HCT116 (cell line): ENCODE measurements around the gene PTGER4. TPM values are rescaled to one million over a fixed set of nuclear protein-coding genes. Genes with fewer than 3 reads are reported as not detected.
A peak's percentile ranks its signal among the peaks of the same experiment; 100 is the strongest.

ENCODE experiments used
- CBX3 ChIP-seq: IDR thresholded peaks from 2 replicates; pipeline ENCODE4 v1.6.1; 2012; ENCODE audit warnings: low read depth
- EZH2 ChIP-seq: fragments of 200-600 bp; sonication (generic); IDR thresholded peaks from 2 replicates; pipeline ENCODE4 v1.6.1; 2017; ENCODE audit warnings: antibody characterized with exemption, mixed run types
- FOSL1 ChIP-seq: IDR thresholded peaks from 2 replicates; pipeline ENCODE4 v1.6.1; 2012; ENCODE audit warnings: low read depth
- POLR2A ChIP-seq: IDR thresholded peaks from 2 replicates; pipeline ENCODE4 v1.7.0; 2011; ENCODE audit warnings: borderline replicate concordance; ENCODE audit not compliant: insufficient read depth, insufficient read length; ENCODE audit errors: extremely low read depth
- SIN3A ChIP-seq: IDR thresholded peaks from 2 replicates; pipeline ENCODE4 v1.6.1; 2012; ENCODE audit warnings: low read depth
- SP1 ChIP-seq: IDR thresholded peaks from 2 replicates; pipeline ENCODE4 v1.6.1; 2012; ENCODE audit warnings: low read depth
- SRF ChIP-seq: IDR thresholded peaks from 2 replicates; pipeline ENCODE4 v1.6.1; 2012; ENCODE audit warnings: low read depth
- YY1 ChIP-seq: IDR thresholded peaks from 2 replicates; pipeline ENCODE4 v1.6.1; 2011; ENCODE audit warnings: low read length, low read depth, moderate library complexity, mild to moderate bottlenecking; ENCODE audit not compliant: insufficient replicate concordance; ENCODE audit errors: extremely low read depth
- ZNF274 ChIP-seq: fragments of 200-500 bp; sonication (Bioruptor generic); IDR thresholded peaks from 2 replicates; pipeline ENCODE4 v1.6.1; 2014; ENCODE audit warnings: mild to moderate bottlenecking, low read depth, low read length, inconsistent platforms
- total RNA-seq: library from RNA; stranded (reverse); gene quantifications from one replicate; pipeline ENCODE4 v1.2.1, GENCODE V29; 2021; ENCODE audit not compliant: unreplicated experiment
- TF ChIP-seq, protein P1 (sequence below), 3 experiments: fragments of 200-600 bp in 1 of 3; sonication (generic) in 1 of 3; IDR thresholded peaks in 2 of 3; conservative IDR thresholded peaks in 1 of 3; 2 replicates each; pipeline ENCODE4 v1.5.1; 2012 to 2017; ENCODE audit warnings: low read depth in 2 of 3, low read length in 2 of 3, antibody characterized with exemption in 1 of 3, borderline replicate concordance in 1 of 3, control low read depth in 1 of 3, mild to moderate bottlenecking in 1 of 3, mixed read lengths in 1 of 3, mixed run types in 1 of 3, moderate library complexity in 1 of 3; ENCODE audit not compliant: insufficient read depth in 1 of 3
- TF ChIP-seq, protein P2 (sequence below): IDR thresholded peaks from 2 replicates; pipeline ENCODE4 v1.6.1; 2012; ENCODE audit warnings: low read depth

Gene PTGER4
- total RNA-seq, 1 experiment from 2014 or later: 3.0 TPM

GRCh38 chr5:40689438-40689837 is 9.7 kb downstream of the PTGER4 start (continued):
- TF ChIP-seq, protein P1, sequence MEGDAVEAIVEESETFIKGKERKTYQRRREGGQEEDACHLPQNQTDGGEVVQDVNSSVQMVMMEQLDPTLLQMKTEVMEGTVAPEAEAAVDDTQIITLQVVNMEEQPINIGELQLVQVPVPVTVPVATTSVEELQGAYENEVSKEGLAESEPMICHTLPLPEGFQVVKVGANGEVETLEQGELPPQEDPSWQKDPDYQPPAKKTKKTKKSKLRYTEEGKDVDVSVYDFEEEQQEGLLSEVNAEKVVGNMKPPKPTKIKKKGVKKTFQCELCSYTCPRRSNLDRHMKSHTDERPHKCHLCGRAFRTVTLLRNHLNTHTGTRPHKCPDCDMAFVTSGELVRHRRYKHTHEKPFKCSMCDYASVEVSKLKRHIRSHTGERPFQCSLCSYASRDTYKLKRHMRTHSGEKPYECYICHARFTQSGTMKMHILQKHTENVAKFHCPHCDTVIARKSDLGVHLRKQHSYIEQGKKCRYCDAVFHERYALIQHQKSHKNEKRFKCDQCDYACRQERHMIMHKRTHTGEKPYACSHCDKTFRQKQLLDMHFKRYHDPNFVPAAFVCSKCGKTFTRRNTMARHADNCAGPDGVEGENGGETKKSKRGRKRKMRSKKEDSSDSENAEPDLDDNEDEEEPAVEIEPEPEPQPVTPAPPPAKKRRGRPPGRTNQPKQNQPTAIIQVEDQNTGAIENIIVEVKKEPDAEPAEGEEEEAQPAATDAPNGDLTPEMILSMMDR (IDR thresholded peaks at IDR 0.05 in 2 of 3, conservative IDR thresholded peaks at IDR 0.05 in 1 of 3; ENCODE audit: borderline replicate concordance in 1 of 3, insufficient read depth in 1 of 3, low read depth in 2 of 3, low read length in 2 of 3): no peak
- TF ChIP-seq, protein P2, sequence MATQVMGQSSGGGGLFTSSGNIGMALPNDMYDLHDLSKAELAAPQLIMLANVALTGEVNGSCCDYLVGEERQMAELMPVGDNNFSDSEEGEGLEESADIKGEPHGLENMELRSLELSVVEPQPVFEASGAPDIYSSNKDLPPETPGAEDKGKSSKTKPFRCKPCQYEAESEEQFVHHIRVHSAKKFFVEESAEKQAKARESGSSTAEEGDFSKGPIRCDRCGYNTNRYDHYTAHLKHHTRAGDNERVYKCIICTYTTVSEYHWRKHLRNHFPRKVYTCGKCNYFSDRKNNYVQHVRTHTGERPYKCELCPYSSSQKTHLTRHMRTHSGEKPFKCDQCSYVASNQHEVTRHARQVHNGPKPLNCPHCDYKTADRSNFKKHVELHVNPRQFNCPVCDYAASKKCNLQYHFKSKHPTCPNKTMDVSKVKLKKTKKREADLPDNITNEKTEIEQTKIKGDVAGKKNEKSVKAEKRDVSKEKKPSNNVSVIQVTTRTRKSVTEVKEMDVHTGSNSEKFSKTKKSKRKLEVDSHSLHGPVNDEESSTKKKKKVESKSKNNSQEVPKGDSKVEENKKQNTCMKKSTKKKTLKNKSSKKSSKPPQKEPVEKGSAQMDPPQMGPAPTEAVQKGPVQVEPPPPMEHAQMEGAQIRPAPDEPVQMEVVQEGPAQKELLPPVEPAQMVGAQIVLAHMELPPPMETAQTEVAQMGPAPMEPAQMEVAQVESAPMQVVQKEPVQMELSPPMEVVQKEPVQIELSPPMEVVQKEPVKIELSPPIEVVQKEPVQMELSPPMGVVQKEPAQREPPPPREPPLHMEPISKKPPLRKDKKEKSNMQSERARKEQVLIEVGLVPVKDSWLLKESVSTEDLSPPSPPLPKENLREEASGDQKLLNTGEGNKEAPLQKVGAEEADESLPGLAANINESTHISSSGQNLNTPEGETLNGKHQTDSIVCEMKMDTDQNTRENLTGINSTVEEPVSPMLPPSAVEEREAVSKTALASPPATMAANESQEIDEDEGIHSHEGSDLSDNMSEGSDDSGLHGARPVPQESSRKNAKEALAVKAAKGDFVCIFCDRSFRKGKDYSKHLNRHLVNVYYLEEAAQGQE: no peak
- TF ChIP-seq CBX3 (peak; percentile 83; the same call in 1 of the 2 replicates), YY1 (peak; percentile 40), EZH2 (no peak), FOSL1 (peak; percentile 99), SIN3A (no peak), ZNF274 (no peak), SP1 (peak; percentile 88), SRF (peak; percentile 82), POLR2A (no peak)
